Ovary (tissue), 9 donors: ENCODE data around the gene FBXL13. TPM values are rescaled to one million over a fixed set of nuclear protein-coding genes. Genes with fewer than 3 reads are reported as not detected.
A peak's percentile ranks its signal among the peaks of the same experiment; 100 is the strongest.

Source experiments
- DNase-seq, 5 donors: peaks; one replicate each; pipeline ENCODE4 v3.0.0-alpha.2; 2019 to 2020
- H3K27ac ChIP-seq, 2 donors: fragments of 200-600 bp; one replicate each; pipeline versions ENCODE4 v1.5.1 to v1.8.0; 2019 to 2022
- H3K27me3 ChIP-seq: fragments of 200-600 bp; one replicate; pipeline ENCODE4 v1.8.0; 2022
- H3K36me3 ChIP-seq: fragments of 200-600 bp; sonication (generic); one replicate; pipeline ENCODE4 v1.5.1; 2019
- H3K4me1 ChIP-seq: one replicate; pipeline ENCODE4 v1.8.1; 2013; ENCODE audit warnings: mild to moderate bottlenecking, moderate library complexity; ENCODE audit not compliant: insufficient read depth
- H3K4me3 ChIP-seq: fragments of 200-600 bp; sonication (generic); one replicate; pipeline ENCODE4 v1.5.1; 2017
- H3K9me3 ChIP-seq, 2 donors: fragments of 200-600 bp in 1 of 2; sonication (generic) in 1 of 2; one replicate each; pipeline versions ENCODE4 v1.5.1 to v1.8.1; 2013 to 2019; ENCODE audit warnings: mild to moderate bottlenecking in 1 of 2, moderate library complexity in 1 of 2
- CTCF ChIP-seq, 3 donors: fragments of 450-650 bp in 2 of 3; fragments of 200-600 bp in 1 of 3; IDR thresholded peaks; one replicate each; pipeline versions ENCODE4 v1.5.1 to v1.8.0; 2016 to 2022; ENCODE audit warnings: antibody characterized with exemption in 3 of 3, mild to moderate bottlenecking in 1 of 3
- EP300 ChIP-seq: sonication (generic); formaldehyde crosslinking; IDR thresholded peaks from one replicate; pipeline ENCODE4 v1.6.1; 2017; ENCODE audit warnings: antibody characterized with exemption
- POLR2A ChIP-seq: fragments of 450-650 bp; IDR thresholded peaks from one replicate; pipeline ENCODE4 v1.6.1; 2017; ENCODE audit warnings: antibody characterized with exemption, mild to moderate bottlenecking, moderate library complexity
- WGBS, 3 donors: extraction: QIAGEN DNeasy Blood & Tissue Kit in 1 of 3; methylation state at CpG; one replicate each; pipeline versions ENCODE4 v1.1.5 to v1.1.7; 2013 to 2017; 5-methylcytosine and 5-hydroxymethylcytosine counted together
- intact Hi-C, 4 donors: fragments of 100-400 bp; cut with DNase I; formaldehyde crosslinking; loops; one replicate each; pipeline versions ENCODE4 v1.11.0 to v1.15.1; 2022 to 2023
- polyA plus RNA-seq, 2 donors: library from polyadenylated mRNA; stranded (reverse); fragments of 200-250 nt in 1 of 2; fragments of 350-450 nt in 1 of 2; fragmentation: Illumina TruSeq in 1 of 2; extraction: RNeasy Lipid Tissue Mini Kit (QIAGEN cat#74804) in 1 of 2; gene quantifications; one replicate each; pipeline ENCODE4 v1.2.3, GENCODE V29; 2013 to 2014
- total RNA-seq, 7 donors: library from RNA; depleted of rRNA in 2 of 7; stranded (reverse); fragments of >200 nt in 2 of 7; fragmentation: NEBNext Ultra II Directional in 3 of 7; extraction: Animal tissue kit (Norgen Biotek cat#: 25700) in 3 of 7; gene quantifications; one replicate each; pipeline versions ENCODE4 v1.1.0 to v1.2.4, GENCODE V29; 2016 to 2023
- donor health status: DM: no; HTN: no; CAD: no; lungs with moderate emphysema.
- donor health status: DM: no; HTN: no; CAD: no.
- donor health status: Bipolar disorder and iron deficiency.
- donor health status: DM: yes; HTN: yes; CAD: no.
- donor health status: DM: no; HTN: no; CAD: no.
- donor health status: DM: yes; HTN: yes; CAD: no.

FBXL13 gene
- total and polyA plus RNA-seq, 9 donors: 1.1 to 13.3 (median 6.0) TPM

GRCh38 chr7:103119791-103120291 lies 45.2 kb upstream of the FBXL13 start:
- TF ChIP-seq EP300: no peak
- no peak for TF ChIP-seq POLR2A
- no peak for TF ChIP-seq CTCF (IDR thresholded peaks at IDR 0.05)
- intact Hi-C loops: no loop called here
- Histone ChIP-seq H3K9me3 (no peaks in the 10 kb centered on the region), H3K36me3 (no peaks in the 10 kb centered on the region), H3K4me1 (peaks cover 7% of the 10 kb centered on the region), H3K27me3 (no peaks in the 10 kb centered on the region), H3K27ac (no peak overlapping the region), H3K4me3 (no peak overlapping the region)
- no peak for DNase-seq
- WGBS, 3 donors: 95 to 98% (median 96%) methylated on average over 11 of the region's 11 CpGs

- TF ChIP-seq POLR2A (no peak), CTCF (IDR thresholded peaks at IDR 0.05) (no peak), EP300 (no peak)
- Histone ChIP-seq H3K4me3 (no peak overlapping the region), H3K4me1 (peaks cover 15% of the 10 kb centered on the region), H3K27ac (peak overlapping the region in 1 of 2 donors; percentile 53), H3K9me3 (no peaks in the 10 kb centered on the region), H3K36me3 (no peaks in the 10 kb centered on the region), H3K27me3 (no peaks in the 10 kb centered on the region)
- DNase-seq: no peak
- intact Hi-C loops: no loop called here
- 80 to 89% (median 83%) methylated on average over 2 of the region's 2 CpGs for WGBS, 3 donors
Observed at GRCh38 chr7:103117465-103117864, 42.9 kb upstream of the FBXL13 start.

GRCh38 chr7:103116991-103117390 lies 42.4 kb upstream of the FBXL13 start:
- TF ChIP-seq CTCF (IDR thresholded peaks at IDR 0.05) (no peak), EP300 (no peak), POLR2A (no peak)
- intact Hi-C loops: no loop called here

GRCh38 chr7:103116511-103116910 lies 41.9 kb upstream of the FBXL13 start:
- Histone ChIP-seq H3K4me3 (no peak overlapping the region), H3K36me3 (no peaks in the 10 kb centered on the region), H3K9me3 (no peaks in the 10 kb centered on the region), H3K27me3 (no peaks in the 10 kb centered on the region), H3K4me1 (peaks cover 15% of the 10 kb centered on the region), H3K27ac (peak overlapping the region in 1 of 2 donors; percentile 53)
- TF ChIP-seq EP300: no peak
- TF ChIP-seq POLR2A: no peak
- TF ChIP-seq CTCF (IDR thresholded peaks at IDR 0.05): no peak
- DNase-seq: no peak
- intact Hi-C loops: no loop called here
- 93 to 98% (median 97%) methylated on average over 1 of the region's 1 CpG for WGBS, 3 donors

More at GRCh38 chr7:103116991-103117390, 42.4 kb upstream of the FBXL13 start:
- Histone ChIP-seq H3K27ac (peak overlapping the region in 1 of 2 donors; percentile 53), H3K4me1 (peaks cover 15% of the 10 kb centered on the region), H3K36me3 (no peaks in the 10 kb centered on the region), H3K4me3 (no peak overlapping the region), H3K27me3 (no peaks in the 10 kb centered on the region), H3K9me3 (no peaks in the 10 kb centered on the region)
- no peak for DNase-seq
